Adrenal gland (tissue), 12 donors: ENCODE measurements around the gene EPHA3. TPM values are rescaled to one million over a fixed set of nuclear protein-coding genes. Genes with fewer than 3 reads are reported as not detected.

Source experiments
- DNase-seq, 7 donors: peaks; one replicate each; pipeline ENCODE4 v3.0.0-alpha.2; 2019 to 2020
- H3K27ac ChIP-seq, 5 donors: fragments of 200-600 bp; sonication (generic) in 4 of 5; 1 replicate in 3 of 5; 2 replicates in 2 of 5; pipeline versions ENCODE4 v1.5.1 to v1.8.0; 2016 to 2020; ENCODE audit warnings: mild to moderate bottlenecking in 1 of 5
- H3K27me3 ChIP-seq: fragments of 200-600 bp; 2 replicates; pipeline ENCODE4 v1.8.0; 2021
- H3K36me3 ChIP-seq, 2 donors: fragments of 200-600 bp; replicated peaks in 1 of 2; 1 replicate in 1 of 2; 2 replicates in 1 of 2; pipeline versions ENCODE4 v1.5.1 to v1.8.0; 2018 to 2022
- H3K4me1 ChIP-seq, 2 donors: fragments of 200-600 bp; replicated peaks in 1 of 2; 1 replicate in 1 of 2; 2 replicates in 1 of 2; pipeline versions ENCODE4 v1.5.1 to v1.8.0; 2018 to 2021
- H3K4me3 ChIP-seq, 4 donors: fragments of 200-600 bp; sonication (generic) in 3 of 4; one replicate each; pipeline ENCODE4 v1.5.1; 2016 to 2018
- H3K9me3 ChIP-seq, 3 donors: fragments of 200-600 bp; sonication (generic) in 1 of 3; replicated peaks in 1 of 3; 1 replicate in 2 of 3; 2 replicates in 1 of 3; pipeline versions ENCODE4 v1.5.1 to v1.8.0; 2016 to 2021
- CTCF ChIP-seq, 6 experiments: fragments of 450-650 bp in 4 of 6; fragments of 200-600 bp in 2 of 6; sonication (generic) in 1 of 6; IDR thresholded peaks; 1 replicate in 5 of 6; 2 replicates in 1 of 6; pipeline versions ENCODE4 v1.5.1 to v1.8.0; 2016 to 2021; ENCODE audit warnings: antibody characterized with exemption in 6 of 6, mild to moderate bottlenecking in 2 of 6, moderate library complexity in 1 of 6
- POLR2A ChIP-seq, 2 donors: fragments of 450-650 bp; IDR thresholded peaks; one replicate each; pipeline ENCODE4 v1.6.1; 2017; ENCODE audit warnings: antibody characterized with exemption in 2 of 2, mild to moderate bottlenecking in 2 of 2, moderate library complexity in 1 of 2
- WGBS, 4 donors: extraction: QIAGEN DNeasy Blood & Tissue Kit in 2 of 4; methylation state at CpG; one replicate each; pipeline versions ENCODE4 v1.1.5 to v1.1.7; 2013 to 2017; 5-methylcytosine and 5-hydroxymethylcytosine counted together
- intact Hi-C, 2 donors: fragments of 100-400 bp; cut with DNase I; formaldehyde crosslinking; loops; one replicate each; pipeline versions ENCODE4 v1.14.1 to v1.15.0; 2022 to 2023
- polyA plus RNA-seq, 3 donors: library from polyadenylated mRNA; stranded (reverse); fragments of 200-250 nt in 2 of 3; fragments of 350-450 nt in 1 of 3; fragmentation: Illumina TruSeq in 1 of 3; extraction: RNeasy Lipid Tissue Mini Kit (QIAGEN cat#74804) in 1 of 3; gene quantifications; one replicate each; pipeline ENCODE4 v1.2.3, GENCODE V29; 2013 to 2014
- total RNA-seq, 9 donors: library from RNA; depleted of rRNA in 4 of 9; stranded (reverse); fragments of >200 nt in 4 of 9; fragments of 120-200 nt in 1 of 9; fragmentation: NEBNext Ultra II Directional in 1 of 9; extraction: Animal tissue kit (Norgen Biotek cat#: 25700) in 1 of 9; gene quantifications; one replicate each; pipeline versions ENCODE4 v1.1.0 to v1.2.4, GENCODE V29; 2013 to 2023
- donor health status: healthy with polysubstance abuse.
- donor health status: Bipolar disorder and iron deficiency.
- donor health status: DM: yes; HTN: yes; CAD: no.
- donor health status: DM: no; HTN: no; CAD: no.
- donor health status: DM: no; HTN: no; CAD: no.
- donor health status: DM: yes; HTN: yes; CAD: no.

EPHA3 gene
- total and polyA plus RNA-seq, 12 donors, result 0.17 to 5.1 (median 0.48) TPM

DNA sequence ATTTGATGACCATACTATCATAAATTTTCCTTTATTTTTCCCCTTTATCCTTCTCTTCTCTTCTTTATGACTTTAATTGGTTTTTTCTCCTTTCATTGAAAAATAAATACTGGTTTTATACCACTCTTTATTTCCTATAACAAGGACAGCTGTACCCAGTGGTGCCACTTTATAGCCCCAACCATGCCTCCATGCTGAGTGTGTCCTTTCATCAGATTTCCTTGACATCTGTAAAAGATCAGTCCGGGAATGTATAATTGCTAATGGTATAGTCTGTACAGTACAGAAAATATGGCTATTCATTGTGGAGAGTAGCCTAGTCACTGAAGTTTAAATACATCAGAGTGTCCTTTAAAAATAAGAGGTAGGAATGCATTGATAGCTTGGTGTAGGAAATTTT, 74.6 kb downstream of the EPHA3 start:
- Histone ChIP-seq H3K9me3 (no peaks in the 10 kb centered on the region), H3K36me3 (no peaks in the 10 kb centered on the region), H3K27ac (no peak overlapping the region), H3K4me1 (no peaks in the 10 kb centered on the region), H3K4me3 (no peak overlapping the region), H3K27me3 (no peaks in the 10 kb centered on the region)
- TF ChIP-seq CTCF (IDR thresholded peaks at IDR 0.05) (no peak), POLR2A (IDR thresholded peaks at IDR 0.05) (no peak)
- WGBS, 4 donors, result 53 to 76% (median 67%) methylated on average over 1 of the region's 1 CpG
- DNase-seq, result no peak
- intact Hi-C loops, result no loop called here

GRCh38 chr3:89184151-89184995, 77.0 kb downstream of the EPHA3 start:
- 49 to 52% (median 50%) methylated on average over 4 of the region's 4 CpGs for WGBS, 4 donors
- H3K36me3 ChIP-seq, result no peaks in the 10 kb centered on the region
- intact Hi-C loops, result no loop called here
- no peaks in the 10 kb centered on the region for H3K27me3 ChIP-seq
- no peaks in the 10 kb centered on the region for H3K9me3 ChIP-seq
- no peak for DNase-seq
- TF ChIP-seq CTCF (IDR thresholded peaks at IDR 0.05), result no peak
- TF ChIP-seq POLR2A (IDR thresholded peaks at IDR 0.05), result no peak
- H3K4me1 ChIP-seq, result no peaks in the 10 kb centered on the region
- no peak overlapping the region for H3K27ac ChIP-seq
- no peak overlapping the region for H3K4me3 ChIP-seq

- no peaks in the 10 kb centered on the region for H3K36me3 ChIP-seq
- intact Hi-C loops, result no loop called here
- no peak for TF ChIP-seq CTCF (IDR thresholded peaks at IDR 0.05)
- TF ChIP-seq POLR2A (IDR thresholded peaks at IDR 0.05), result no peak
- 69 to 82% (median 75%) methylated on average over 4 of the region's 4 CpGs for WGBS, 4 donors
- H3K4me1 ChIP-seq, result no peaks in the 10 kb centered on the region
- no peak overlapping the region for H3K27ac ChIP-seq
- DNase-seq, result no peak
- H3K9me3 ChIP-seq, result no peaks in the 10 kb centered on the region
- no peaks in the 10 kb centered on the region for H3K27me3 ChIP-seq
- no peak overlapping the region for H3K4me3 ChIP-seq
Measured at GRCh38 chr3:89186456-89186855, 79.0 kb downstream of the EPHA3 start.

- no peak for TF ChIP-seq CTCF (IDR thresholded peaks at IDR 0.05)
- no peak for TF ChIP-seq POLR2A (IDR thresholded peaks at IDR 0.05)
- WGBS, 4 donors, result 65 to 76% (median 73%) methylated on average over 3 of the region's 3 CpGs
- Histone ChIP-seq H3K4me3 (no peak overlapping the region), H3K27ac (no peak overlapping the region), H3K4me1 (no peaks in the 10 kb centered on the region), H3K27me3 (no peaks in the 10 kb centered on the region), H3K9me3 (no peaks in the 10 kb centered on the region), H3K36me3 (no peaks in the 10 kb centered on the region)
- intact Hi-C loops, result no loop called here
- no peak for DNase-seq
Measured at GRCh38 chr3:89198591-89198990, 91.2 kb downstream of the EPHA3 start.
